GM12878 (cell line): ENCODE measurements around the gene AQP5. TPM values are rescaled to one million over a fixed set of nuclear protein-coding genes. Genes with fewer than 3 reads are reported as not detected.

Experiments
- ATAC-seq: fragments of 200-7000 bp; cut with Tn5 transposase; 3 replicates; pipeline ENCODE4 v1.9.1; 2020; ENCODE audit warnings: mild to moderate bottlenecking, moderate library complexity
- BruUV-seq: library from RNA; stranded (reverse); fragments of 400-500 nt; replicated peaks from 2 replicates; lab custom pipeline; 2021; lab: Mats Ljungman, UMichigan
- CTCF ChIA-PET: fragments of 300-600 bp; sonication (Branson Sonifier 250); formaldehyde crosslinking; extraction: SDS; loops from one replicate; lab custom pipeline; 2021; ENCODE audit warnings: inconsistent platforms; lab: Yijun Ruan, JAX
- POLR2A ChIA-PET: fragments of 350-600 bp; formaldehyde crosslinking; extraction: SDS; loops from one replicate; lab custom pipeline; 2021; ENCODE audit warnings: inconsistent platforms; lab: Charles Lee
- RAD21 ChIA-PET: fragments of 300-600 bp; sonication (Branson Sonifier 250); formaldehyde crosslinking; loops from one replicate; lab custom pipeline; 2023; ENCODE audit warnings: antibody characterized with exemption; ENCODE audit not compliant: unreplicated experiment; lab: Charles Lee
- SMC1A ChIA-PET: fragments of 300-600 bp; sonication (Branson Sonifier 250); formaldehyde crosslinking; loops from one replicate; lab custom pipeline; 2023; ENCODE audit not compliant: unreplicated experiment, uncharacterized antibody; lab: Charles Lee
- DNase-seq: peaks from one replicate; pipeline ENCODE4 v3.0.0-alpha.2; 2011; ENCODE audit warnings: low read depth, low spot score
- FAIRE-seq: peaks from 3 replicates; lab custom pipeline; 2011; peaks lifted over from hg19 to GRCh38; lab: Jason Lieb, UNC
- H2AFZ ChIP-seq: 2 replicates; pipeline ENCODE4 v1.6.0; 2011; ENCODE audit warnings: low read depth, low read length, control low read depth; ENCODE audit not compliant: control insufficient read depth
- H3K27ac ChIP-seq: 2 replicates; pipeline ENCODE4 v1.5.1; 2011; ENCODE audit warnings: control low read depth; ENCODE audit not compliant: control insufficient read depth, insufficient read depth
- H3K27me3 ChIP-seq, 2 experiments: replicated peaks in 1 of 2; 2 replicates each; pipeline versions ENCODE4 v1.6.0 to v1.6.1; 2011; ENCODE audit warnings: low read length in 1 of 2; ENCODE audit not compliant: control insufficient read depth in 2 of 2, insufficient read depth in 2 of 2
- H3K36me3 ChIP-seq, 2 experiments: 2 replicates each; pipeline ENCODE4 v1.5.1; 2011; ENCODE audit warnings: low read length in 1 of 2; ENCODE audit not compliant: control insufficient read depth in 2 of 2, insufficient read depth in 2 of 2
- H3K4me1 ChIP-seq: 2 replicates; pipeline ENCODE4 v1.6.1; 2011; ENCODE audit warnings: mild to moderate bottlenecking, low read length, moderate library complexity, mixed read lengths; ENCODE audit not compliant: control insufficient read depth, insufficient read depth
- H3K4me2 ChIP-seq: 2 replicates; pipeline ENCODE4 v1.6.0; 2011; ENCODE audit warnings: control low read depth; ENCODE audit not compliant: control insufficient read depth, insufficient read depth
- H3K4me3 ChIP-seq: fragments of 200-600 bp; sonication (generic); 2 replicates; pipeline ENCODE4 v1.5.1; 2016
- H3K79me2 ChIP-seq: 2 replicates; pipeline ENCODE4 v1.6.0; 2011; ENCODE audit warnings: low read length; ENCODE audit not compliant: control insufficient read depth, insufficient read depth
- H3K9ac ChIP-seq: 2 replicates; pipeline ENCODE4 v1.8.0; 2011; ENCODE audit warnings: low read length, control low read depth, mixed read lengths; ENCODE audit not compliant: control insufficient read depth, insufficient read depth
- H3K9me3 ChIP-seq: replicated peaks from 3 replicates; pipeline ENCODE4 v1.5.1; 2011; ENCODE audit warnings: mild to moderate bottlenecking, low read length; ENCODE audit not compliant: control insufficient read depth, insufficient read depth
- H4K20me1 ChIP-seq: 2 replicates; pipeline ENCODE4 v1.6.0; 2011; ENCODE audit not compliant: control insufficient read depth, insufficient read depth
- ASH2L ChIP-seq: fragments of 300-600, 200-600 bp; sonication (generic); IDR thresholded peaks from 2 replicates; pipeline ENCODE4 v1.6.1; 2017; ENCODE audit warnings: low read depth, mild to moderate bottlenecking, borderline replicate concordance
- ATF7 ChIP-seq: fragments of 450-650 bp; IDR thresholded peaks from 2 replicates; pipeline ENCODE4 v1.6.1; 2016; ENCODE audit warnings: low read depth, mild to moderate bottlenecking
- BHLHE40 ChIP-seq, 2 experiments: fragments of 450-650 bp in 1 of 2; IDR thresholded peaks; 2 replicates each; pipeline ENCODE4 v1.6.1; 2011 to 2017; ENCODE audit warnings: low read depth in 2 of 2, borderline replicate concordance in 1 of 2, improper control_type of control experiment in 1 of 2, low read length in 1 of 2, mild to moderate bottlenecking in 1 of 2
- CEBPB ChIP-seq, 2 experiments: fragments of 150-350 bp in 1 of 2; IDR thresholded peaks; 2 replicates each; pipeline ENCODE4 v1.6.1; 2012 to 2014; ENCODE audit warnings: low read depth in 2 of 2, low read length in 2 of 2, borderline replicate concordance in 1 of 2, inconsistent platforms in 1 of 2
- CHD2 ChIP-seq: IDR thresholded peaks from 2 replicates; pipeline ENCODE4 v1.6.1; 2011; ENCODE audit warnings: low read depth, low read length, improper control_type of control experiment, borderline replicate concordance
- DPF2 ChIP-seq: fragments of 450-650 bp; IDR thresholded peaks from 2 replicates; pipeline ENCODE4 v1.6.1; 2017; ENCODE audit warnings: mild to moderate bottlenecking
- HDAC2 ChIP-seq: fragments of 200-600 bp; sonication (generic); IDR thresholded peaks from 2 replicates; pipeline ENCODE4 v1.6.1; 2017
- JUNB ChIP-seq: IDR thresholded peaks from 2 replicates; pipeline ENCODE4 v1.6.1; 2016; ENCODE audit warnings: antibody characterized with exemption, mild to moderate bottlenecking
- MEF2B ChIP-seq: fragments of 450-650 bp; IDR thresholded peaks from 2 replicates; pipeline ENCODE4 v1.6.1; 2018; ENCODE audit warnings: mild to moderate bottlenecking, moderate library complexity; ENCODE audit not compliant: partially characterized antibody, poor library complexity, severe bottlenecking
- NFIC ChIP-seq: IDR thresholded peaks from 2 replicates; pipeline ENCODE4 v1.6.1; 2012; ENCODE audit warnings: low read depth, mild to moderate bottlenecking, inconsistent platforms, low read length, moderate library complexity
- NFYB ChIP-seq: IDR thresholded peaks from 2 replicates; pipeline ENCODE4 v1.6.1; 2011; ENCODE audit warnings: low read depth, mild to moderate bottlenecking, low read length, improper control_type of control experiment, moderate library complexity; ENCODE audit not compliant: insufficient read depth
- REST ChIP-seq: IDR thresholded peaks from 2 replicates; pipeline ENCODE4 v1.6.1; 2012; ENCODE audit warnings: mild to moderate bottlenecking, low read depth, low read length
- RFX5 ChIP-seq: IDR thresholded peaks from 2 replicates; pipeline ENCODE4 v1.6.1; 2011; ENCODE audit warnings: low read depth, low read length, improper control_type of control experiment
- STAT1 ChIP-seq: fragments of 450-650 bp; conservative IDR thresholded peaks from 2 replicates; pipeline ENCODE4 v1.6.1; 2014; ENCODE audit warnings: antibody characterized with exemption, mild to moderate bottlenecking
- USF2 ChIP-seq: IDR thresholded peaks from 2 replicates; pipeline ENCODE4 v1.6.1; 2011; ENCODE audit warnings: low read depth, low read length, improper control_type of control experiment, borderline replicate concordance
- ZNF217 ChIP-seq: fragments of 450-650 bp; IDR thresholded peaks from 2 replicates; pipeline ENCODE4 v1.6.1; 2017; ENCODE audit warnings: antibody characterized with exemption, mild to moderate bottlenecking
- WGBS: methylation state at CpG from one replicate; pipeline ENCODE4 v1.1.6; 2016; ENCODE audit warnings: low lambda C conversion rate; ENCODE audit not compliant: insufficient replicate concordance, insufficient coverage; ENCODE audit errors: missing lambda C conversion rate; 5-methylcytosine and 5-hydroxymethylcytosine counted together
- in situ Hi-C: fragments of 300-500 bp; cut with MboI; formaldehyde crosslinking; loops from 9 replicates; pipeline ENCODE4 v1.14.3; 2018; ENCODE audit warnings: mixed read lengths
- intact Hi-C: fragments of 100-400 bp; cut with micrococcal nuclease; formaldehyde crosslinking; loops from one replicate; pipeline ENCODE4 v1.14.2; 2022; ENCODE audit not compliant: unreplicated experiment
- polyA plus RNA-seq, 11 experiments: library from polyadenylated mRNA; depleted of rRNA in 4 of 11; unstranded in 6 of 11; stranded (reverse) in 5 of 11; fragments of >200 nt; fragmentation: Nextera tagmentation in 4 of 11; fragmentation: Illumina TruSeq in 1 of 11; extraction: Ambion mirVana in 4 of 11; extraction: Trizol in 1 of 11; gene quantifications; 1 replicate in 1 of 11; 2 replicates in 10 of 11; pipeline versions ENCODE4 v1.2.1 to v1.2.3, GENCODE V29; 2011 to 2016; ENCODE audit warnings: inconsistent platforms in 2 of 11, missing spikeins in 2 of 11, low read depth in 1 of 11
- total RNA-seq, 4 experiments: library from RNA; depleted of rRNA in 3 of 4; stranded (reverse); fragments of >200 nt in 3 of 4; fragmentation: Illumina TruSeq in 1 of 4; extraction: Trizol in 1 of 4; gene quantifications; 2 replicates each; pipeline versions ENCODE4 v1.2.1 to v1.2.3, GENCODE V29; 2013 to 2021

The AQP5 gene
- total and polyA plus RNA-seq, 10 of the 15 experiments (the other 5 are each of a cell fraction or from before 2014, with no cell fraction given) = not detected

- Histone ChIP-seq H2AFZ (no peak overlapping the region), H3K9me3 (no peaks in the 10 kb centered on the region), H3K27ac (no peak overlapping the region)
- RAD21 ChIA-PET = interaction anchor here (0.6 kb wide), 1 partner anchor 39 kb away, joined by 3 read pairs; no protein-coding TSS in a partner anchor
- no peak for TF ChIP-seq NFIC
- no peak for TF ChIP-seq NFYB
- no peak for TF ChIP-seq CEBPB (IDR thresholded peaks at IDR 0.05; ENCODE audit: borderline replicate concordance in 1 of 2, low read depth in 2 of 2, low read length in 2 of 2)
- TF ChIP-seq STAT1 = no peak
- no peak for TF ChIP-seq JUNB
- TF ChIP-seq USF2 = no peak
- TF ChIP-seq RFX5 = no peak
- no peak for TF ChIP-seq CHD2
- no peak for TF ChIP-seq BHLHE40 (IDR thresholded peaks at IDR 0.05; ENCODE audit: borderline replicate concordance in 1 of 2, low read depth in 2 of 2, low read length in 1 of 2)
- no peak for TF ChIP-seq ZNF217
- TF ChIP-seq ATF7 = no peak
- TF ChIP-seq HDAC2 = no peak
- TF ChIP-seq REST = no peak
- no peak for TF ChIP-seq ASH2L
- no peak for TF ChIP-seq MEF2B
- no peak for TF ChIP-seq DPF2
- TF ChIP-seq, all 136 proteins: peak for 0
- Histone ChIP-seq H4K20me1 (no peaks in the 10 kb centered on the region), H3K9ac (no peak overlapping the region), H3K36me3 (no peaks in the 10 kb centered on the region), H3K79me2 (no peaks in the 10 kb centered on the region), H3K4me1 (peaks cover 8% of the 10 kb centered on the region), H3K4me2 (no peak overlapping the region), H3K27me3 (peaks cover 4 to 5% of the 10 kb centered on the region in 2 experiments; a peak in 2 of 4 replicates), H3K4me3 (no peak overlapping the region)
- POLR2A ChIA-PET = interaction anchor here (0.6 kb wide), 1 partner anchor 53 kb away, joined by 4 read pairs; no protein-coding TSS in a partner anchor
- in situ Hi-C loops = loop anchor here (5.0 kb wide), 1 partner anchor 96 kb away; no protein-coding TSS in a partner anchor
- ATAC-seq (no peak), FAIRE-seq (no peak), DNase-seq (no peak)
- SMC1A ChIA-PET = interaction anchor here (0.6 kb wide), 1 partner anchor 325 kb away, joined by 3 read pairs; no protein-coding TSS in a partner anchor
- intact Hi-C loops = no loop called here
- CTCF ChIA-PET = interaction anchor here (5.9 kb wide), 1 partner anchor 97 kb away, joined by 121 read pairs; no protein-coding TSS in a partner anchor
- WGBS = 58% methylated on average over 6 of the region's 6 CpGs
- no TSS peak for BruUV-seq
Measured at GRCh38 chr12:49971141-49971540, 9.5 kb downstream of the AQP5 start.
